ENCODE measurements around the gene GUCY2D. TPM values are rescaled to one million over a fixed set of nuclear protein-coding genes. Genes with fewer than 3 reads are reported as not detected.

GUCY2D gene
- total RNA-seq, 2 donors from 2014 or later = 1.2 to 1.6 TPM

DNA sequence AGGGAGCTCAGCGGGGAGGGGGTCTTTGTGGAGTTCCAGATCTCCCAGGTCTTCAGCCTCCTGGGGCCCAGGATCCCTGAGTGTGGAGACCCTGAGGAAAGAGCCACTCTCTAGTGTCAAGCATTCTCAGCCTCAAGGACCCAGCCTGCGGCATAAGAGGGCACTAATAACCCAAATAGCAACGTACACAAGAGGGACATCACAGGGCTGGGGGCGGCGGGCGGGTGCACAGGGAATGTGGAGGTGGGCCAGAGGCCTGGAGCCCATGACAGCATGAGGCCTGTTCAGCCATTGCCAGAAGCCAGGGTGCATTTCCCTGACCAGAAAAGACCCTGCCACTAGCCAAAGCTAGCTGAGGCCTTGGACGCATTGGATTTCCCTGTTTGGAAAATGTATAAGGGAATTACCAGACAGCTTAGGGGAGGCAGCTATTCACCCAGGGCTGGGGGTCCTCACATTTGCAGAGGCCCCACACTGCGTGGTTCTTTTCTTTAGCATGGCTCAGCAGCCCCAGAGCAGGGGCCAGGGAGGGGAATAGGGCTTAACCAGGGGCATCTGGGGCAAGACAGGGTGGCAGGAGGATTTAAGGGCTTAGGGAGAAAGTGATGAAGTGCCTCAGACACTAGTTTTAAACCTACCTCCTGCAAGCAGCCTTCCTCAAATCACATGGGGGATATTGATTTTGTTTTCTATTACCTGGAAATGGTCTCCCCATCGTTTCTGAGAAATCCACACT lies 22.9 kb downstream of the GUCY2D start:
- H3K36me3 ChIP-seq (ENCODE audit: control insufficient read depth, insufficient read depth, low read length) = no peaks in the 10 kb centered on the region
- no peak overlapping the region for H3K4me3 Mint-ChIP-seq
- H3K9me3 Mint-ChIP-seq = no peaks in the 10 kb centered on the region
- DNase-seq = no peak
- peaks cover 31% of the 10 kb centered on the region for H3K27me3 Mint-ChIP-seq (ENCODE audit: insufficient read depth)
- TF ChIP-seq, protein P1, sequence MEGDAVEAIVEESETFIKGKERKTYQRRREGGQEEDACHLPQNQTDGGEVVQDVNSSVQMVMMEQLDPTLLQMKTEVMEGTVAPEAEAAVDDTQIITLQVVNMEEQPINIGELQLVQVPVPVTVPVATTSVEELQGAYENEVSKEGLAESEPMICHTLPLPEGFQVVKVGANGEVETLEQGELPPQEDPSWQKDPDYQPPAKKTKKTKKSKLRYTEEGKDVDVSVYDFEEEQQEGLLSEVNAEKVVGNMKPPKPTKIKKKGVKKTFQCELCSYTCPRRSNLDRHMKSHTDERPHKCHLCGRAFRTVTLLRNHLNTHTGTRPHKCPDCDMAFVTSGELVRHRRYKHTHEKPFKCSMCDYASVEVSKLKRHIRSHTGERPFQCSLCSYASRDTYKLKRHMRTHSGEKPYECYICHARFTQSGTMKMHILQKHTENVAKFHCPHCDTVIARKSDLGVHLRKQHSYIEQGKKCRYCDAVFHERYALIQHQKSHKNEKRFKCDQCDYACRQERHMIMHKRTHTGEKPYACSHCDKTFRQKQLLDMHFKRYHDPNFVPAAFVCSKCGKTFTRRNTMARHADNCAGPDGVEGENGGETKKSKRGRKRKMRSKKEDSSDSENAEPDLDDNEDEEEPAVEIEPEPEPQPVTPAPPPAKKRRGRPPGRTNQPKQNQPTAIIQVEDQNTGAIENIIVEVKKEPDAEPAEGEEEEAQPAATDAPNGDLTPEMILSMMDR (conservative IDR thresholded peaks at IDR 0.05) = no peak
- H3K4me1 ChIP-seq (ENCODE audit: control insufficient read depth, insufficient read depth, low read length) = peaks cover 3% of the 10 kb centered on the region
- H3K27me3 ChIP-seq (ENCODE audit: control insufficient read depth, insufficient read depth, low read length, poor library complexity, severe bottlenecking) = peaks cover 33% of the 10 kb centered on the region
- H3K36me3 Mint-ChIP-seq (ENCODE audit: low read depth) = no peaks in the 10 kb centered on the region
- peaks cover 5% of the 10 kb centered on the region for H3K4me1 Mint-ChIP-seq
- H3K9ac ChIP-seq (ENCODE audit: extremely low read depth, low read length, poor library complexity, severe bottlenecking) = no peak overlapping the region
- WGBS, 2 experiments (ENCODE audit: insufficient coverage in 1 of 2, insufficient read length in 1 of 2) = 87 to 90% methylated on average over 6 to 9 of the region's 9 CpGs
- no peak overlapping the region for H3K4me3 ChIP-seq (ENCODE audit: low read length)
- H3K27ac Mint-ChIP-seq = no peak overlapping the region
- H3K27ac ChIP-seq (ENCODE audit: low read depth, low read length) = no peak overlapping the region
- H3K9me3 ChIP-seq (ENCODE audit: control insufficient read depth, low read length) = no peaks in the 10 kb centered on the region

DNA sequence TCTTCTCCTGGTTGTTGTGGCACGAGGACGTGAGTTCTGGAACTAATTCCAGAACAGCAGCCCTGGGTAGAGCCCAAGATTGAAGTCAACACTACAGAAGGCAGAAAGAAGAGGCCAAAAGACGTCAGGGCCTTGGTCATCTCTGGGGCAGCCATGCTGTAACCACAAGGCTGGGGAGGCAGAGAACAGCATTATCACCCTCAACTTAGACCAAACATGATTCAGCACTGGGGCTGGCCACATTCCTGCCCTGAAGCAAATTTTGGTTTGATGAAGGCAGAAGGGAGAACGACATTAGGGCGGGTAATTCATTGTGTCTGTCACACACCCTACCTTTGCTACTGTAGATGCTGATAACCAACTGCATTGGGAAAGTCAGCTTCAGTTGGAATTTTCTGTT lies 26.7 kb downstream of the GUCY2D start:
- Mint-ChIP-seq H3K27me3 (ENCODE audit: insufficient read depth) (peaks cover 30% of the 10 kb centered on the region), H3K36me3 (ENCODE audit: low read depth) (no peaks in the 10 kb centered on the region), H3K4me3 (no peak overlapping the region), H3K4me1 (no peaks in the 10 kb centered on the region), H3K27ac (no peak overlapping the region), H3K9me3 (no peaks in the 10 kb centered on the region)
- WGBS, 2 experiments (ENCODE audit: insufficient coverage in 1 of 2, insufficient read length in 1 of 2) = 84 to 94% methylated on average over 3 to 5 of the region's 5 CpGs
- Histone ChIP-seq H3K9me3 (ENCODE audit: control insufficient read depth, low read length) (no peaks in the 10 kb centered on the region), H3K27me3 (ENCODE audit: control insufficient read depth, insufficient read depth, low read length, poor library complexity, severe bottlenecking) (peaks cover 33% of the 10 kb centered on the region), H3K9ac (ENCODE audit: extremely low read depth, low read length, poor library complexity, severe bottlenecking) (no peak overlapping the region), H3K4me3 (ENCODE audit: low read length) (no peak overlapping the region), H3K4me1 (ENCODE audit: control insufficient read depth, insufficient read depth, low read length) (no peaks in the 10 kb centered on the region), H3K36me3 (ENCODE audit: control insufficient read depth, insufficient read depth, low read length) (no peaks in the 10 kb centered on the region), H3K27ac (ENCODE audit: low read depth, low read length) (no peak overlapping the region)
- TF ChIP-seq, protein P1 (conservative IDR thresholded peaks at IDR 0.05) = no peak
- no peak for DNase-seq

DNA sequence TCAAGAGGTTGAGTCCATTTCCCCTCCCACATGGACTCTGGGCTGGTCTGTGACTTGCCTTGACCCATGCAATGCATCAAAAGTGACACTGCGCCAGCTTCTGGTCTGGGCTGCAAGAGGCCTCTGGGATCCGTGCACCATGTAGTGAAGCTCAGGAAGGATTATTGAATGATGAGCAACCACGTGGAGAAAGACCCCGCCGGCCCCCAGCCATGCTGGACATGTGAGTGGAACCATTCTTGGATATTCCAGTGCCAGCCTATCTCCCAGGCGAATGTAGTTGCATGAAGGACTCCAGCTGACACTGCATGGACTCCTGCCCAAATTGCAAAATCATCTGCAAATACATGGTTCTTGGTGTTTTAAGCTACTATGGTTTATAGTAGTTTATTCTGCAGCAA lies 28.8 kb downstream of the GUCY2D start:
- Mint-ChIP-seq H3K36me3 (ENCODE audit: low read depth) (no peaks in the 10 kb centered on the region), H3K4me1 (no peaks in the 10 kb centered on the region), H3K9me3 (no peaks in the 10 kb centered on the region), H3K27ac (no peak overlapping the region), H3K4me3 (no peak overlapping the region), H3K27me3 (ENCODE audit: insufficient read depth) (peaks cover 30% of the 10 kb centered on the region)
- no peak overlapping the region for H3K9ac ChIP-seq (ENCODE audit: extremely low read depth, low read length, poor library complexity, severe bottlenecking)
- H3K9me3 ChIP-seq (ENCODE audit: control insufficient read depth, low read length) = no peaks in the 10 kb centered on the region
- H3K27ac ChIP-seq (ENCODE audit: low read depth, low read length) = no peak overlapping the region
- peaks cover 24% of the 10 kb centered on the region for H3K27me3 ChIP-seq (ENCODE audit: control insufficient read depth, insufficient read depth, low read length, poor library complexity, severe bottlenecking)
- TF ChIP-seq, protein P1 (conservative IDR thresholded peaks at IDR 0.05) = no peak
- no peaks in the 10 kb centered on the region for H3K36me3 ChIP-seq (ENCODE audit: control insufficient read depth, insufficient read depth, low read length)
- H3K4me3 ChIP-seq (ENCODE audit: low read length) = no peak overlapping the region
- no peaks in the 10 kb centered on the region for H3K4me1 ChIP-seq (ENCODE audit: control insufficient read depth, insufficient read depth, low read length)
- 90 to 93% methylated on average over 6 of the region's 6 CpGs for WGBS, 2 experiments (ENCODE audit: insufficient coverage in 1 of 2, insufficient read length in 1 of 2)
- no peak for DNase-seq

All from endodermal cell (in vitro differentiated cells).